ENCODE measurements around the gene ESRRG.
"Not testable (repeated sequence)": the region's sequence is repeated elsewhere in the genome, so short reads cannot be mapped to it uniquely, and the experiment has no call there.

Gene ESRRG

GRCh38 chr1:216723274-216723780 is at the start of gene ESRRG:
Gene ESRRG, minus strand, starts transcription at chr1:216723429. Its CDS starts 130 bp downstream, at chr1:216723299.
- DNase-seq = peak; percentile 1 to 12

DNA sequence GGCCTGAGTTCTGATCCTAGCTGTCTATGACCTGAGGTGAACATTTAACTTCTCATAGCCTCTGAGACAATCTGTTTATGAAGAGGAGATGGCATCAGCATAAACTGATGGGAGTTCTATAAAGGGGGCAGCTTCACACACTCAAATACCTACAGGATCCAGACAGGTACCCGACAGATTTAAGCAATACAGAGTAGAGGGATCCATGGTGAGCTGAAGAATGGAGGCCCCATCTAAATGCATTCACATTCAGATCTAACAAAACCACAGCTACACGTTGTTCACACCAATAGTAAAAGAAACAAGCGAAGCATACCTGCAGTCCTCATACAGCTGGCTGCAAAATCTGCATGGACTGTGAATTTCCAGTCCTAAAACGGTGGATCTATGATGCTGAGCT is 48.7 kb upstream of the ESRRG start:
- no peak for DNase-seq

DNA sequence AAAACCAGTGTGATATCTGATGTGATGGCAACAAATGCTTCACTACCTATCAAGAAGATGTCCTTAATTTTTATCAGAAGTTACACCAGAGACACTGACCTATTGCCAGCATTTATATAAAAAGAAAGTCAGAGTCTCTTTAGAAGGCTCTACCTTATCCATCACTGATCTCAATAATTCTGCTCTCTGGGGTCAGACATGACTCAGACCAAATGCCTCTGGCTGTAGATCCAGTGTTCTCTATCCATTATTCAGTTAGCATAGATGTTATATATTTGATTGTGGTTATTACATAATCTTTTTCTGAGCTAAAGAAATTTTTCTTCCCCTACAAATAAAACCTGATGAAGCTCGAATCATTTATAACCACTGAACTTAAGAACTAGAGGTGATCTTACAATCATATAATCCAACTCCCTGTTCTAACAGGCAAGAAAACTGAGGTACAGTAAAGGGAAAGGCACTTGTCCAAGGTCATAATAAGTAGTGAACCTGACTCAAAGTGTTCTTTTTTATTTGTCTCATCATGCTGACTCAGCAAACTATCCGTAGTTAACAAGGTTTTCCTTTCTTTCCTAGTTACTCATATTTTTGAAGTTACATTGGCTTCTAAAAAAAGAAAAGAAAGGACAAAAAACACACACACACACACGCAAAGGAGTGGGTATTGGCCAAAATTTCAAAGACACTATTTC is 43.6 kb upstream of the ESRRG start:
- no peak for DNase-seq

- DNase-seq = no peak
These were observed 42.4 kb upstream of the ESRRG start for GRCh38 chr1:216765346-216766300.

DNA sequence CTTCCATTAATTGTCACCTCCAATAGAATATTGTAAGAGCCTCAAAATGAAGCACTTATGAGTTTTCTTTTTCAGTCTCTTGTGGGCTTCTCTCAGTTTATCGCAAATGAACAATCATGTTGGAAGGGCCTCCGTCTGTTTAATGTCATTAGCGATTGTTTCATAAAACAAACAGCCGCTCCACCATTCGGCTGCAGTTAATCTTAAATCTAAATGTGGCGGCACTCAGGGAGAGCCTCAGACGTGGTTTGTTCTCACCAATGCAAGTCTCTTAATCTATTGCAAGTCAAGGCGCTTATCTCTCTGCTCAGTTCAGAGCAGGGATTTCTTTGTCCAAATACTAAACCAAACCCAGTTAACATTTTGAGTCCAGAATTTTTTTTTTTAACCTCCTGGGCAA is 34.9 kb upstream of the ESRRG start:
- no peak for DNase-seq

GRCh38 chr1:216757110-216757509 is 33.9 kb upstream of the ESRRG start:
- no peak for DNase-seq

GRCh38 chr1:216750961-216751360 is 27.7 kb upstream of the ESRRG start:
- no peak for DNase-seq

GRCh38 chr1:216750031-216750627 is 26.9 kb upstream of the ESRRG start:
- no peak for DNase-seq

DNA sequence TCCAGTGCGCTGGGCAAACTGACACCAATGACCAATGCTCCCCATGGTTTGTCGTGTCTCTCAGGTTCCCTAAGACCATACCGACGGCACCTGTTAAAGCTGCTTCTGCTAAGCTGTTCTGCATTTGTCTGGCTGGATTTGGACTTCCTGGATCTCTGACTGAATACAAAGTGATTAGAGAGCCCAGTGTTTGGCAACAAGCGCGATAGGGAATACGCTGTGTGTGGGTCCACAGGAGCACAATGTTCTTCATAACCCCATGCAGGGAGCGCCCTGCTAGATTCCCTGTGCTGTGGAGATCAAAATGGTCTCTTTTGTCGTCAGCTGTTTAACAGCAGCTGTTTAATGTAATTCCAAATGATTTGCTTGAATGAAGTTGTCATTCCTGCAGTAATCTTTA is 26.0 kb upstream of the ESRRG start:
- DNase-seq = no peak

GRCh38 chr1:216742625-216743024 is 19.4 kb upstream of the ESRRG start:
- no peak for DNase-seq

DNA sequence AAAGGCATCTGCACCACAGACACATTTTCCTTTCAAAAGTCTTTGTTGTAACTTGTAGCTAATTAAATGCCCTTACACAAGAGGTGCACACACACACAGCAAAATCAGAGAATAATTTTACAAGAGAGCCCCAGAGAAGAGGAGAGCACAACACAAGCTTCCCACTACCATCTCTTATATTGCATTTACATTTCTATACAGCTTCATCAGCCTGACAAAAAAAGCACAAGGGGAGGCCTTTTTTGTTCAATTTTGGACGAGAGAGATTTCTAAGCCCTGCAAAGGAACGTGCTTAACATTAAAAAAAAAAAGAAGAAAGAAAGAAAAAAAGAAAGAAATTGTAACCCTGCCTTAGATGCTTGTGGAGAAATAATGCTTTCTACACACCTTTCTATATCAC is 17.1 kb upstream of the ESRRG start:
- DNase-seq = no peak

DNA sequence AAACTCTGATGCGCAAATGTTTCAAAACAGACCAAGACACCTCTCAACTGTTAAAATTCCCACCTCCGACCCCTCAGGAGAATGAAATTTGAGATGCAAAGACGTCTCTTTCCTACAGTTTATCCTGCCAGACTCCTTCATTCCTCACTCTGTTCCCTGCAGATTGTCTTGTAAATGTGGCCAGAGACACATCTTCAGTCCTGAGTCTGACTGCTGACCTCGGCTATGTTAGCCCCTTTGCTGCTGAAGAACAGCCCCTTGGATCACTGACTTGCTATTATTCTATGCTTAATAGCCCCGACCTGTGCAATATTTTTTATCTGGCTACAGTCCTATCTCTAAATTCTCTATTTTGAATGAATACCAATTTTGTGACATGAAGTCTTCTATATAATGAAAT is 16.6 kb upstream of the ESRRG start:
- DNase-seq = no peak

- no peak for DNase-seq
These were observed 8.9 kb upstream of the ESRRG start for GRCh38 chr1:216732121-216732520.

- DNase-seq = no peak
These were observed 8.3 kb upstream of the ESRRG start for GRCh38 chr1:216731562-216731961.

DNA sequence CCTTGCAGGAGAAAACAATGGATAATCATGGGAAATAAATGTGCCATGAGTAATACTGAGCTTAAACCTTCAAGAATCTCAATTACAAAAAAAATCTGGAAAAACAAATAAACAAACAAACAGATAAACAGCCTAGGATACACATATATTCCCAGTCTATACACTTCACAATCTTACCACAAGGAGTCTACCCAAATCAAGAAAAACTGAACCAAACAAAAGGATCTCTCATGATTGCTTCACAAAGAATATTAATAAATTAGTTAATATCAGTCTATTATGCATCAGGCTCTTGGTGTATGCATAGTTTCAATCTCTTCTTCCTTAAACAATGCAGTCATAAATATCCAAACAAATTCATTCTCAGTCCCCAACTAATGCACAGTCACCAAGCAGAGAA is 3.2 kb upstream of the ESRRG start:
- no peak for DNase-seq

DNA sequence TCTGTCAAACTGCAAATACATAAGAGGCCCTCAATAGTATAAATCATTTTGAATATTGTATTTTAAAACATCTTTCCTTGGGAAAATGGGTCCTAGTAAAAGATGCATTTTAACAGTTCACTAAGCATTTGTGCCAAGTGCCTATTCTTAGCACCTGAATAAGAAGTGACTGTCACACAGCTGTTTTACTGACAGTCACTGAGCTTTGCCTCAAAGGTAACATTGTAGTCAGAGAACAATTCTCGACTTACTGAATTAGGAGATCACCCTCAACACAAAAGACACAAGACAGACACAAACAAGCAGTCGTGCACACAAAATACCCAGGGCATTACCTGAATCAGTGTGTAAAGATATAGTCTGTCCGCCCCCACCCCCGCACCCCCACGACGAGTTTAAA is 408 bp downstream of the ESRRG start:
- no peak for DNase-seq

DNA sequence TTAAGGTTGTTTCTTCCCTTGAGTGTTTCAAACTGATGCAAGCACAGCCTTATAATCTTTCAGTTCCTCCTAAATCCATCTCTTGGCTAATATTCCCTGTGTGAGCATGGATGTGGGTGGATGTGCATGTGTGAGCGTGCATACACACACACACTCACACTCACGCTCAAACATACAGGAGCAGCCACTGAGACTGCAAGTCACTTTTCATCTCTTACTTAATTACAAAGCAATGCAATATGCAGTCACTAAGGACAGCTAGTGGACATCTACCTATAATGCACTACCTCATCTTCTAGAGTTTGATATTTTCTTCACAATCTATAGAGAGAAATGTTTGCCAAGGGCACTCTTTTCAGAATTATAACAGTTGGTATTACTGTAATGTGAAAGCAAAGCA is 1.4 kb downstream of the ESRRG start:
- no peak for DNase-seq

- no peak for DNase-seq
These were observed 2.2 kb downstream of the ESRRG start for GRCh38 chr1:216721062-216721461.

- no peak for DNase-seq
These were observed 11.5 kb downstream of the ESRRG start for GRCh38 chr1:216711712-216712111.

DNA sequence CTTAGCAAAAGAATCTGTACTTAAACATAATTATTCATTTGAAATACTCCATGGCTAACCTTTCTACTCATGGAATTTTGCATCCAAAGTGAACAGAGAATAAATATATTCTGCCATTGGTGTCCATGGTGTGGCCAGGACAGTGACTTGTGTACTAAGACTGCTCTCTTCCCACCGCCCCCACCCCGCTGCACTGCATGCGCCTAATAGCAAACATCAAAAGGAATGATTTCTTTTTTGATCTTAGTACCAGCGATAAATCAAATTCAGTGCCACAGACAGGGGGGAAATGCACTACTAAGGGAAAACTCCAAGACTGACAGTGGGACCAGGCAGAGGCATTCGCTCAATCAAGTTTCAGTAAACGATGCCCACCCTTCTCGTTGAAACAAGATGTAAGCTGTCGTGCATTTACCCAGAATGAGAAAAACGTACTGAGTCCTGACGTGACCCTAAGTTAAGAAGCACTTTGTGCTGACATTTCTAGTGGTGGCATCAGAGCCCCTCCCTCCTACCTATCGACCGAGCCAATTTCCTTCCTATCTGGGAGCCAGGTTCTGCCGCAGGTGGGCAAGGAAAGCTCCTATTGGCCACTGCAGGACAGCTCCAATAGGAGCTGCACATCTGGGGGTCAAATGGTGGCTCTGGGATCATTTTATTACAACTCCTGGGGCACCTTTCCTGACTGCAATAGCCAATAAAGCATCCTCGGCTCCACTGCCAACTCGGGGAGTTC is 12.5 kb downstream of the ESRRG start:
- no peak for DNase-seq

GRCh38 chr1:216710055-216710454 is 13.2 kb downstream of the ESRRG start:
- no peak for DNase-seq

GRCh38 chr1:216705676-216706075 is 17.6 kb downstream of the ESRRG start:
- no peak for DNase-seq

DNA sequence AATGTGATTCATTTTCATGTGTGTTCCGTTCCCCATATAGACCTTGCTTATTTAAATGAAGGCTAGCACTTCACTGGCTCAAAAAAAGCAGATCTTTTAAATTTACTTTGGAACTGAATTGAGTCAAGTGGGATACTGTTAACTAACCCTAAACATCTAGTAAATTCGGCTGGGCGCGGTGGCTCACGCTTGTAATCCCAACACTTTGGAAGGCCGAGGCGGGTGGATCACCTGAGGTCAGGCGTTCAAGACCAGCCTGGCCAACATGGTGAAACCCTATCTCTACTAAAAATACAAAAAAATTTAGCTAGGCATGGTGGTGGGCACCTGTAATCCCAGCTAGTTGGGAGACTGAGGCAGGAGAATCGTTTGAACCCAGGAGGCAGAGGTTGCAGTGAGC is 19.2 kb downstream of the ESRRG start:
- DNase-seq = not testable (repeated sequence)

Measured in NCI-H187 (cell line).